ENCODE measurements around the gene PTBP1.
A peak's percentile ranks its signal among the peaks of the same experiment; 100 is the strongest.

Gene PTBP1

GRCh38 chr19:768424-768823 is 28.8 kb upstream of the PTBP1 start:
- Histone ChIP-seq H3K9ac (ENCODE audit: low read length) (no peak overlapping the region), H3K4me1 (ENCODE audit: insufficient read depth, low read length, severe bottlenecking) (no peaks in the 10 kb centered on the region), H2AFZ (ENCODE audit: low read length) (no peak overlapping the region), H3K27ac (ENCODE audit: low read depth, low read length, poor library complexity, severe bottlenecking) (no peak overlapping the region), H4K20me1 (ENCODE audit: insufficient read depth, low read length) (no peaks in the 10 kb centered on the region), H3K4me3 (ENCODE audit: low read depth, low read length, poor library complexity, severe bottlenecking) (no peak overlapping the region), H3K79me2 (ENCODE audit: insufficient read depth, low read length) (no peaks in the 10 kb centered on the region), H3F3A (ENCODE audit: insufficient read depth, low read length) (no peaks in the 10 kb centered on the region), H3K9me2 (ENCODE audit: low read depth, low read length) (no peaks in the 10 kb centered on the region), H3K27me3 (ENCODE audit: insufficient read depth, low read length) (no peaks in the 10 kb centered on the region; the same call in 1 of the 2 replicates), H3K36me3 (ENCODE audit: insufficient read depth, low read length) (no peaks in the 10 kb centered on the region), H3K9me3 (ENCODE audit: low read length) (no peaks in the 10 kb centered on the region), H3K4me2 (ENCODE audit: low read length) (no peak overlapping the region)
- TF ChIP-seq, protein P1, sequence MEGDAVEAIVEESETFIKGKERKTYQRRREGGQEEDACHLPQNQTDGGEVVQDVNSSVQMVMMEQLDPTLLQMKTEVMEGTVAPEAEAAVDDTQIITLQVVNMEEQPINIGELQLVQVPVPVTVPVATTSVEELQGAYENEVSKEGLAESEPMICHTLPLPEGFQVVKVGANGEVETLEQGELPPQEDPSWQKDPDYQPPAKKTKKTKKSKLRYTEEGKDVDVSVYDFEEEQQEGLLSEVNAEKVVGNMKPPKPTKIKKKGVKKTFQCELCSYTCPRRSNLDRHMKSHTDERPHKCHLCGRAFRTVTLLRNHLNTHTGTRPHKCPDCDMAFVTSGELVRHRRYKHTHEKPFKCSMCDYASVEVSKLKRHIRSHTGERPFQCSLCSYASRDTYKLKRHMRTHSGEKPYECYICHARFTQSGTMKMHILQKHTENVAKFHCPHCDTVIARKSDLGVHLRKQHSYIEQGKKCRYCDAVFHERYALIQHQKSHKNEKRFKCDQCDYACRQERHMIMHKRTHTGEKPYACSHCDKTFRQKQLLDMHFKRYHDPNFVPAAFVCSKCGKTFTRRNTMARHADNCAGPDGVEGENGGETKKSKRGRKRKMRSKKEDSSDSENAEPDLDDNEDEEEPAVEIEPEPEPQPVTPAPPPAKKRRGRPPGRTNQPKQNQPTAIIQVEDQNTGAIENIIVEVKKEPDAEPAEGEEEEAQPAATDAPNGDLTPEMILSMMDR (IDR thresholded peaks at IDR 0.05; ENCODE audit: low read length) = no peak
- no peak for TF ChIP-seq EZH2 (IDR thresholded peaks at IDR 0.05; ENCODE audit: borderline replicate concordance, low read length)

- Histone ChIP-seq H3K27ac (ENCODE audit: low read depth, low read length, poor library complexity, severe bottlenecking) (no peak overlapping the region), H2AFZ (ENCODE audit: low read length) (no peak overlapping the region), H3K9me2 (ENCODE audit: low read depth, low read length) (no peaks in the 10 kb centered on the region), H3K9ac (ENCODE audit: low read length) (no peak overlapping the region), H3K9me3 (ENCODE audit: low read length) (no peaks in the 10 kb centered on the region), H3K36me3 (ENCODE audit: insufficient read depth, low read length) (no peaks in the 10 kb centered on the region), H4K20me1 (ENCODE audit: insufficient read depth, low read length) (no peaks in the 10 kb centered on the region), H3F3A (ENCODE audit: insufficient read depth, low read length) (no peaks in the 10 kb centered on the region), H3K4me1 (ENCODE audit: insufficient read depth, low read length, severe bottlenecking) (no peaks in the 10 kb centered on the region), H3K4me2 (ENCODE audit: low read length) (no peak overlapping the region), H3K27me3 (ENCODE audit: insufficient read depth, low read length) (no peaks in the 10 kb centered on the region; the same call in 1 of the 2 replicates), H3K4me3 (ENCODE audit: low read depth, low read length, poor library complexity, severe bottlenecking) (no peak overlapping the region), H3K79me2 (ENCODE audit: insufficient read depth, low read length) (no peaks in the 10 kb centered on the region)
- TF ChIP-seq, protein P1 (IDR thresholded peaks at IDR 0.05; ENCODE audit: low read length) = no peak
- TF ChIP-seq EZH2 (IDR thresholded peaks at IDR 0.05; ENCODE audit: borderline replicate concordance, low read length) = no peak
These were observed 27.6 kb upstream of the PTBP1 start for GRCh38 chr19:769616-770015.

GRCh38 chr19:771332-771785 is 25.9 kb upstream of the PTBP1 start:
- no peaks in the 10 kb centered on the region; the same call in 1 of the 2 replicates for H3K27me3 ChIP-seq (ENCODE audit: insufficient read depth, low read length)
- no peak overlapping the region for H3K4me3 ChIP-seq (ENCODE audit: low read depth, low read length, poor library complexity, severe bottlenecking)
- no peaks in the 10 kb centered on the region for H3K79me2 ChIP-seq (ENCODE audit: insufficient read depth, low read length)
- H3K9me2 ChIP-seq (ENCODE audit: low read depth, low read length) = no peaks in the 10 kb centered on the region
- H3K4me2 ChIP-seq (ENCODE audit: low read length) = no peak overlapping the region
- H4K20me1 ChIP-seq (ENCODE audit: insufficient read depth, low read length) = no peaks in the 10 kb centered on the region
- no peak overlapping the region for H3K9ac ChIP-seq (ENCODE audit: low read length)
- H2AFZ ChIP-seq (ENCODE audit: low read length) = no peak overlapping the region
- no peaks in the 10 kb centered on the region for H3F3A ChIP-seq (ENCODE audit: insufficient read depth, low read length)
- no peaks in the 10 kb centered on the region for H3K4me1 ChIP-seq (ENCODE audit: insufficient read depth, low read length, severe bottlenecking)
- H3K27ac ChIP-seq (ENCODE audit: low read depth, low read length, poor library complexity, severe bottlenecking) = no peak overlapping the region
- no peaks in the 10 kb centered on the region for H3K36me3 ChIP-seq (ENCODE audit: insufficient read depth, low read length)
- TF ChIP-seq, protein P1 (IDR thresholded peaks at IDR 0.05; ENCODE audit: low read length) = peak; percentile 28
- TF ChIP-seq EZH2 (IDR thresholded peaks at IDR 0.05; ENCODE audit: borderline replicate concordance, low read length) = no peak
- no peaks in the 10 kb centered on the region for H3K9me3 ChIP-seq (ENCODE audit: low read length)
